ENCODE data around the gene KCNN3.
A peak's percentile ranks its signal among the peaks of the same experiment; 100 is the strongest.

- TF ChIP-seq CTCF (IDR thresholded peaks at IDR 0.05; ENCODE audit: poor library complexity, severe bottlenecking) (no peak), EP300 (conservative IDR thresholded peaks at IDR 0.05; ENCODE audit: poor library complexity, severe bottlenecking) (no peak), RAD21 (conservative IDR thresholded peaks at IDR 0.05) (peak; percentile 18), EZH2 (IDR thresholded peaks at IDR 0.05; ENCODE audit: borderline replicate concordance, insufficient read depth, low read length, poor library complexity, severe bottlenecking) (no peak), SMC3 (conservative IDR thresholded peaks at IDR 0.05; ENCODE audit: poor library complexity) (no peak), POLR2AphosphoS5 (IDR thresholded peaks at IDR 0.05) (no peak)
These were observed 174.1 kb downstream of the KCNN3 start for GRCh38 chr1:154695985-154696384.
